ENCODE measurements around the gene RCOR2. TPM values are rescaled to one million over a fixed set of nuclear protein-coding genes. Genes with fewer than 3 reads are reported as not detected.

RCOR2 gene
- total and polyA plus RNA-seq, 2 of the 13 experiments (the other 11 are each of a cell fraction or from before 2014, with no cell fraction given) = 8.3 to 8.5 TPM

- TF ChIP-seq HES4 (CRISPR knock-in tag; IDR thresholded peaks at IDR 0.05; ENCODE audit: borderline replicate concordance) = no peak
- TF ChIP-seq TOPORS (CRISPR knock-in tag; IDR thresholded peaks at IDR 0.05) = no peak
- no peak for TF ChIP-seq RORA (CRISPR knock-in tag; IDR thresholded peaks at IDR 0.05)
Observed at GRCh38 chr11:63920126-63920938, 3.4 kb upstream of the RCOR2 start (continued).

DNA sequence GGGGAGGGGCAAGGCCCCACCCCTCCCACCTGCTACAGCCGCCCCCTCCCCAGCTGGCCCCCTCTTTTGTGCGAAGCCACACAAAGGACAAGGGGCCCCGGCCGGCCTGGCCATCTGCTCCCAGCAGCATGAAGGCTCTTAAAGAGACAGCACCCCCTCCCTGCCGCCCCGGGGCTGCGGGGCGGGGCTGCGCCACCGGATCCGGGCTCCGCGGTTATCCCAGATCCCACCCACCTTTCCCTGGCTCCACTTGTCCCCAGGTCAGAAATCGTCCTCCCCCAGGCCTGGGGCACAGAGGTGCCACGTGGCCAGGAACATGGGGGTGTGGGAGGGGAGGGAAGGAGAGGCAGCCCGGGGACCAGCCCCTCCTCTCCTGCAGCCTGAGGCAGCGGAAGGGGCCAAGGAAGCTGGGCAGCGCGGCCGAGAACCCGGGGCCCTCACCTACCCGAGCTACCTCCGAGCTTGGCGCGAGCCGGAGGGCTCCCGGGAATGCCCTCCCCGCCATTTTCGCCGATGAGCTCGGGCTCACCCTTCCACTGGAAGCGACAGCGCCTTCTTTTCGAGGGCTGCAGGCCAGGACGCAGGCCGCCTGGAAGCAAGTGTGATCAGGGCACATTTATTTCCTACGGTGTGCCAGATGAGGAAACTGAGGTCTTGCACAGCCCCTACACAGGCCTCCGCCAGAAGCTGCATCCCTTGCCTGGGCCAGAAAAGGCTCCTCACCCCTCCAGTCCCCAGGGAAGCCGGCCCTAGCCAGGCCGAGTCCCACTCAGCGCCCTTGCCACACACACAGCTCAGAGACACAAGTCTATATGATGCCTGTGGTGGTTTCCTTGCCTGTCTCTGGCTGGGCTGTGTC lies 2.5 kb upstream of the RCOR2 start:
- DNase-seq (ENCODE audit: low spot score) (peak; percentile 76), FAIRE-seq (no peak), ATAC-seq (peak; percentile 37)
- Histone ChIP-seq H3K27me3 (ENCODE audit: control insufficient read depth in 1 of 2, insufficient read depth in 2 of 2, low read length in 2 of 2) (peaks cover 0 to 4% of the 10 kb centered on the region in 2 experiments; a peak in 2 of 5 replicates), H3K9me3 (ENCODE audit: low read length) (no peaks in the 10 kb centered on the region), H3K4me2 (ENCODE audit: low read depth, low read length) (peak overlapping the region; percentile 74), H3K9ac (ENCODE audit: insufficient read depth, low read depth, low read length) (peak overlapping the region; percentile 72), H3K79me2 (ENCODE audit: insufficient read depth, low read length) (no peaks in the 10 kb centered on the region), H3K4me3 (replicated peaks in 1 of 3; ENCODE audit: insufficient read depth in 1 of 3, low read depth in 2 of 3, low read length in 3 of 3) (peak overlapping the region; percentile 59 to 84 (median 76)), H2AFZ (ENCODE audit: low read length) (no peak overlapping the region), H4K20me1 (ENCODE audit: insufficient read depth, low read length) (no peaks in the 10 kb centered on the region), H3K4me1 (ENCODE audit: insufficient read depth, low read length) (peaks cover 48% of the 10 kb centered on the region), H3K27ac (ENCODE audit: extremely low read length, insufficient read depth, low read length) (peak overlapping the region; percentile 82), H3K36me3 (replicated peaks in 1 of 2; ENCODE audit: control insufficient read depth in 1 of 2, insufficient read depth in 2 of 2, low read length in 2 of 2) (no peaks in the 10 kb centered on the region)
- intact Hi-C loops (cut with micrococcal nuclease; ENCODE audit: unreplicated experiment) = no loop called here
- TSS peak; percentile 96 for BruUV-seq (replicated peaks)
- in situ Hi-C loops (cut with HindIII; ENCODE audit: extremely low pct_ligation_motif_present, low pct_unique_long_range_greater_than_20kb) = loop anchor here (10.0 kb wide), 1 partner anchor 155 kb away; the partner anchor contains the start of gene ZFTA
- CTCF ChIA-PET (ENCODE audit: low intra/inter-chr PET ratio, low total read pairs) = interaction anchor here (0.5 kb wide), 1 partner anchor 91 kb away, joined by 3 read pairs; no protein-coding TSS in a partner anchor
- POLR2A ChIA-PET = interaction anchor here (0.8 to 2.0 kb wide), 12 partner anchors 12 to 153 kb away, joined by 3 to 15 read pairs (median 6); partner anchors contain the start of genes COX8A and MARK2
- WGBS (ENCODE audit: low lambda C conversion rate) = 20% methylated on average over 24 of the region's 41 CpGs
- TF ChIP-seq PAXIP1 (CRISPR knock-in tag; conservative IDR thresholded peaks at IDR 0.05) (peak; percentile 38; the same call in 1 of the 2 replicates), ZBTB4 (CRISPR knock-in tag; IDR thresholded peaks at IDR 0.05; ENCODE audit: borderline replicate concordance) (peak; percentile 36; the same call in 1 of the 2 replicates), ZSCAN31 (CRISPR knock-in tag; IDR thresholded peaks at IDR 0.05; ENCODE audit: low read depth) (peak; percentile 47; the same call in 1 of the 2 replicates), RBFOX2 (IDR thresholded peaks at IDR 0.05; ENCODE audit: low read depth, low read length) (peak; percentile 85), NFKBIZ (CRISPR knock-in tag; IDR thresholded peaks at IDR 0.05) (peak; percentile 7; the same call in 1 of the 2 replicates), RBM39 (IDR thresholded peaks at IDR 0.05; ENCODE audit: low read depth, low read length, poor library complexity, severe bottlenecking) (peak; percentile 76), NBN (conservative IDR thresholded peaks at IDR 0.05) (no peak)

Data from HepG2 (cell line).